Muscle layer of colon (tissue), 2 donors: ENCODE data around the gene TERB1.

Source experiments
- H3K27ac ChIP-seq: one replicate; pipeline ENCODE4 v1.7.0; 2013; ENCODE audit warnings: low read depth, mild to moderate bottlenecking, low read length, moderate library complexity
- H3K27me3 ChIP-seq, 2 donors: one replicate each; pipeline ENCODE4 v1.7.0; 2013; ENCODE audit warnings: low read length in 2 of 2, mild to moderate bottlenecking in 2 of 2; ENCODE audit not compliant: insufficient read depth in 2 of 2, control insufficient read depth in 1 of 2
- H3K36me3 ChIP-seq: one replicate; pipeline ENCODE4 v1.7.0; 2013; ENCODE audit warnings: mild to moderate bottlenecking, low read length; ENCODE audit not compliant: insufficient read depth
- H3K4me1 ChIP-seq: one replicate; pipeline ENCODE4 v1.7.0; 2013; ENCODE audit warnings: mild to moderate bottlenecking, low read length; ENCODE audit not compliant: insufficient read depth
- H3K4me3 ChIP-seq, 2 donors: one replicate each; pipeline ENCODE4 v1.7.0; 2013; ENCODE audit warnings: low read length in 2 of 2, low read depth in 1 of 2, mild to moderate bottlenecking in 1 of 2, moderate library complexity in 1 of 2
- H3K9ac ChIP-seq: one replicate; pipeline ENCODE4 v1.7.0; 2013; ENCODE audit warnings: low read length
- H3K9me3 ChIP-seq: one replicate; pipeline ENCODE4 v1.7.0; 2013; ENCODE audit warnings: mild to moderate bottlenecking, low read length
- donor health status: abdominal sarcoma.
- donor health status: Adenocarcinoma of cecum.

TERB1 gene

GRCh38 chr16:66844009-66844341, 42.6 kb upstream of the TERB1 start:
- H3K27ac ChIP-seq = no peak overlapping the region
- no peak overlapping the region for H3K9ac ChIP-seq
- H3K4me1 ChIP-seq = no peaks in the 10 kb centered on the region
- H3K4me3 ChIP-seq = peak overlapping the region; percentile 27 to 42
- H3K27me3 ChIP-seq = peaks cover 24 to 35% of the 10 kb centered on the region in 2 donors
- H3K36me3 ChIP-seq = no peaks in the 10 kb centered on the region
- H3K9me3 ChIP-seq = no peaks in the 10 kb centered on the region

- Histone ChIP-seq H3K4me1 (no peaks in the 10 kb centered on the region), H3K4me3 (no peak overlapping the region), H3K27me3 (peaks cover 24 to 35% of the 10 kb centered on the region in 2 donors), H3K9ac (no peak overlapping the region), H3K27ac (no peak overlapping the region), H3K36me3 (no peaks in the 10 kb centered on the region), H3K9me3 (no peaks in the 10 kb centered on the region)
These were observed 41.8 kb upstream of the TERB1 start for GRCh38 chr16:66843191-66843590.

GRCh38 chr16:66842765-66843164, 41.4 kb upstream of the TERB1 start:
- H3K9me3 ChIP-seq = no peaks in the 10 kb centered on the region
- H3K27me3 ChIP-seq = peaks cover 24 to 35% of the 10 kb centered on the region in 2 donors

GRCh38 chr16:66841366-66841765, 40.0 kb upstream of the TERB1 start:
- H3K9ac ChIP-seq = no peak overlapping the region
- H3K9me3 ChIP-seq = no peaks in the 10 kb centered on the region
- no peak overlapping the region for H3K4me3 ChIP-seq
- H3K27me3 ChIP-seq = peaks cover 21 to 28% of the 10 kb centered on the region in 2 donors
- no peaks in the 10 kb centered on the region for H3K36me3 ChIP-seq
- no peak overlapping the region for H3K27ac ChIP-seq
- no peaks in the 10 kb centered on the region for H3K4me1 ChIP-seq

More at GRCh38 chr16:66842765-66843164, 41.4 kb upstream of the TERB1 start:
- no peaks in the 10 kb centered on the region for H3K4me1 ChIP-seq
- no peak overlapping the region for H3K27ac ChIP-seq
- no peaks in the 10 kb centered on the region for H3K36me3 ChIP-seq
- no peak overlapping the region for H3K9ac ChIP-seq
- no peak overlapping the region for H3K4me3 ChIP-seq

- Histone ChIP-seq H3K36me3 (no peaks in the 10 kb centered on the region), H3K27me3 (peaks cover 16 to 24% of the 10 kb centered on the region in 2 donors), H3K9me3 (no peaks in the 10 kb centered on the region), H3K27ac (no peak overlapping the region), H3K9ac (no peak overlapping the region), H3K4me3 (no peak overlapping the region), H3K4me1 (no peaks in the 10 kb centered on the region)
These were observed 39.5 kb upstream of the TERB1 start for GRCh38 chr16:66840883-66841282.

- Histone ChIP-seq H3K9ac (no peak overlapping the region), H3K27ac (no peak overlapping the region), H3K4me3 (no peak overlapping the region), H3K36me3 (no peaks in the 10 kb centered on the region), H3K27me3 (no peaks in the 10 kb centered on the region), H3K9me3 (no peaks in the 10 kb centered on the region), H3K4me1 (peaks cover 3% of the 10 kb centered on the region)
These were observed 33.4 kb upstream of the TERB1 start for GRCh38 chr16:66834746-66835145.

GRCh38 chr16:66832661-66833305, 31.4 kb upstream of the TERB1 start:
- Histone ChIP-seq H3K27ac (no peak overlapping the region), H3K27me3 (no peaks in the 10 kb centered on the region), H3K4me1 (peaks cover 15% of the 10 kb centered on the region), H3K9ac (no peak overlapping the region), H3K36me3 (peaks cover 3% of the 10 kb centered on the region), H3K9me3 (no peaks in the 10 kb centered on the region), H3K4me3 (no peak overlapping the region)

- H3K9ac ChIP-seq = no peak overlapping the region
- no peaks in the 10 kb centered on the region for H3K27me3 ChIP-seq
- peaks cover 15% of the 10 kb centered on the region for H3K4me1 ChIP-seq
- H3K4me3 ChIP-seq = no peak overlapping the region
- H3K36me3 ChIP-seq = peaks cover 6% of the 10 kb centered on the region
- no peak overlapping the region for H3K27ac ChIP-seq
- H3K9me3 ChIP-seq = no peaks in the 10 kb centered on the region
These were observed 30.8 kb upstream of the TERB1 start for GRCh38 chr16:66832190-66832589.

- H3K27me3 ChIP-seq = no peaks in the 10 kb centered on the region
- peaks cover 15% of the 10 kb centered on the region for H3K4me1 ChIP-seq
- no peaks in the 10 kb centered on the region for H3K9me3 ChIP-seq
- H3K27ac ChIP-seq = peak within 1 kb of the TSS; percentile 93
- peak within 1 kb of the TSS; percentile 61 for H3K9ac ChIP-seq
- H3K4me3 ChIP-seq = peak within 1 kb of the TSS; percentile 61 to 77
- H3K36me3 ChIP-seq = peaks cover 6% of the 10 kb centered on the region
These were observed 29.3 kb upstream of the TERB1 start, which contains the start of gene NAE1 for GRCh38 chr16:66830422-66831404. Gene NAE1 (minus strand): TSS chr16:66830976. CDS start chr16:66830899, 77 bp downstream.

- Histone ChIP-seq H3K4me1 (peaks cover 5% of the 10 kb centered on the region), H3K4me3 (no peak overlapping the region), H3K9me3 (no peaks in the 10 kb centered on the region), H3K36me3 (peaks cover 33% of the 10 kb centered on the region), H3K27me3 (no peaks in the 10 kb centered on the region), H3K9ac (no peak overlapping the region), H3K27ac (no peak overlapping the region)
These were observed 22.6 kb upstream of the TERB1 start for GRCh38 chr16:66824006-66824405.

GRCh38 chr16:66814734-66815133, 13.3 kb upstream of the TERB1 start:
- no peak overlapping the region for H3K27ac ChIP-seq
- H3K9ac ChIP-seq = no peak overlapping the region
- H3K4me1 ChIP-seq = no peaks in the 10 kb centered on the region
- H3K36me3 ChIP-seq = peaks cover 69% of the 10 kb centered on the region
- no peaks in the 10 kb centered on the region for H3K27me3 ChIP-seq
- no peak overlapping the region for H3K4me3 ChIP-seq
- H3K9me3 ChIP-seq = no peaks in the 10 kb centered on the region
